NOMO-1 (cell line): ENCODE data around the gene MAST2.

ENCODE experiments used
- DNase-seq, 2 experiments: peaks; one replicate each; lab custom pipeline; 2025; ENCODE audit not compliant: unreplicated experiment in 2 of 2; lab: John Stamatoyannopoulos, UW

MAST2 gene

DNA sequence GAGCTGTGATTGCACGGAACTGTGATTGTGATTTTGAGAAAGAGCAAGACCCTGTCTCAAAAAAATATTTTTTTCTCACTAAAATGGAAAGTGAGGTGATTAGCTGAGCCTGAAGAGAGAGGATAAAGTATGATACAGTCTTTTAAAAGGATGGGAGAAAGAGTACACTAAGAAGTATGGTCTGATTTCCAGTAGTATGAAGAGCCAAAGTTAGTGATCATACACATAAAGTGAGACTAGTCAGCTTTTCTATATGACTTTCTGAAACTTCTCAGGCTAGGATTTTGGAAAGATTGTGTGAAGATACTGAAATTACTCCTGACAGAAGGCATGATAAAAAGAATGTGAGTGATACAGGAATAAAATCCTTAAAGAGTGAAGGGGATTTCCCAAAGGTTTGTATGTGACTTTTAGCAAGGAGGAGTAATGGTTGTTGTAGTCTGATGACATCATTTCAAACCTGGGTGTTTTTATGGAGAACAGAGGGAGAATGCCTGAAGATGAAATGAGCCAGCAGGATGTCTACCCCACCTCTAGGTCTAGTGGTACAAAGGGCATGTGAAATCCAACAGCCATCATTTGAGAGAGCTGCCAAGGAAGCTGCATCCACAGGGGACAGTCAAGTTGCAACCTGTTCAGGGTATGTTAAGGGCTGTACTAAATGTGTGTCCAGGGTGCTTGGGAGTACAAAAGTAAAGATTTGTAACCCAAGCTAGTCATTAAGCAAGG lies 171.3 kb downstream of the MAST2 start:
- DNase-seq, result no peak

DNA sequence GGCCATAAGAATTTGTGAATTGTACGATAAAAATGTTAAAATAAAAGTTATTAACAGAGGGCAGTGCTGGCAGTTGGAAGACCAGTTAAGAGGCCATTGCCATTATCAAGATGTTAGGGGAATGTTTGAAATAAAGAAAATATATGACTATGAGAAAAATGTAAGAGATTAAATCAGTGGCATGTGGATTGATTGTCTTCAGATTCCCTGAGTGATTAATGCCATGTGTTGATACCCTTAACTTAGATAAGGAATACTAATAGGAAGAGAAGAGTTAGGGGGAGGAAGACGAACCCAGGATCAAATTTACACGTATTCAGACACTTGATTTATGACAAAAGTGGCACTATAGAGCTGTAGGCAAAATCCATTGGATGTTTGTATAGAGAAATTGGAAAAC lies 173.2 kb downstream of the MAST2 start:
- DNase-seq, result no peak

DNA sequence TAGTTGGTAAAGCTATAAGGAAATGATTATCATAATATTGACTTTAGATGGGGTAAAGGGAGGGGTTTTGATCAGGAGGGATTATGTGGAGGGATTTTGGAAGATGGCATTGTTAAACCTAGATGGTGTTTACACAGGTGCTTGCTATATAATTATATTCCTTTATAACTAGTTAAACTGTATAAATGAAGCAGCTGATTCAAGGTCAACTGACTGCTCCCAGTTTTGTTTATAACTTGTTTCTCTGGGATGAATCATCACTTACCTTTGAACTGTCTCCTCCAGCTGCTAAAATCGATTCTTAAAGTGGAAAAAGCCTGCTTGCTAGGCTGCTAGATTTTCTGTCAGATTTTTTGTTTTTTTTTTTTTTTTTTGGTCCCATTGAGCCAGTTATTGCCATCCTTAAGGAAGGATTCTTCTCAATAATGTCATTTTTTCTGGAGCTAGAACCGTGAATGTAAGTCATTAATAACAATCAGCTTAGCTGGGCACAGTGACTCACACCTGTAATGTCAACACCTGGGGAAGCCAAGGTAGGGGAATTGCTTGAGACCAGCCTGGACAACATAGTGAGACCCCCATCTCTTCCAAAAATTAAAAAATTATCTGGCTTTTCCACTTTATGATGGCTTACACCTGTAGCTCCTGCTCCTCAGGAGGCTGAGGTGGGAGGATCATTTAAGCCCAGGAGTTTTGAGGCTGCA lies 175.8 kb downstream of the MAST2 start:
- DNase-seq, result no peak

DNA sequence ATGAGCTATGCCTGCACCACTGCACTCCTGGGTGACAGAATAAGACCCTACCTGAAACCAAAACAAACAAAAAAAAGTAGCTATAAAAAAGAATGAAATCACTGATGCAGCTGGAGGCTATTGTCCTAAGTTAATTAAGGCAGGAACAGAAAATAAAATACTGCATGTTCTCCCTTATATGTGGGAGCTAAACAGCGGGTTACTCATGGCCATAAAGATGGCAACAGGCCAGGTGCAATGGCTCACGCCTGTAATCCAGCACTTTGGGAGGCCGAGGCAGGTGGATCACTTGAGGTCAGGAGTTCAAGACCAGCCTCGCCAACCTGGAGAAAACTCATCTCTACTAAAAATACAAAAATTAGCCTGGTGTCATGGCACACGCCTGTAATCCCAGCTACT lies 176.4 kb downstream of the MAST2 start:
- no peak for DNase-seq

DNA sequence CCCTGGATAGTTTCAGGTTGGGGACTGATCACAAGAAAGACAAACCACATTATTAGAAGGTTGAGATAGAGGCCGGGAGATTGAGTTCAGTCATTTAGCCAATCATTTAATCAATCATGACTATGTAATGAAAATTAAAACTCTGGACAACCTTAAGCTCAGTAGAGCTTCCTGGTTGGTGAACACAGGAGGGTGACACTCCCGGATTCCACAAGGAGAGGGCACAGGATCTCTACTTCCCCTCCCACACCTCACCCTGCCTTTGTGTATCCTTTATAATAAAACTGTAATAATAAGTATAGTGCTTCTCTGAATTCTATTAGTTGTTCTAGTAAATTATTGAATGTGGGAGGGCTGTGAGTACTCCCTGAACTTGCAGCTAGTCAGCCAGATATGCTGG lies 178.9 kb downstream of the MAST2 start:
- no peak for DNase-seq

DNA sequence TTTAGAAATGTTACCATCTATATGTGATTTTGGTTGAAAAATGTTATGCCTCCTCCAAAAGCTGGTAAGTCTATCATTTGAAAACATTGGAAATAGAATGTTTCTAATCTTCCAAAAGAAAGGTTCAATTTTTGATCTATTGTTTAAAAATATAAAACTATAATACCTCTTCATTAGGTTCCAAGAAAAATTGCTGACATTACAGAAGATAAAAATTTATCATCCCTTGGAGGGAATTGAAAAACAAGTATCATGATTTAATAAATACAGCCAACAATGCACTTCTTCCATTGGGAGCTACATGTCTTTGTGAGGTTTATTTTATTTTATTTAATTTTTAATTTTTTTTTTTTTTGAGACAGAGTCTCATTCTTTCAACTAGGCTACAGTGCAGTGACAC lies 180.6 kb downstream of the MAST2 start:
- no peak for DNase-seq

DNA sequence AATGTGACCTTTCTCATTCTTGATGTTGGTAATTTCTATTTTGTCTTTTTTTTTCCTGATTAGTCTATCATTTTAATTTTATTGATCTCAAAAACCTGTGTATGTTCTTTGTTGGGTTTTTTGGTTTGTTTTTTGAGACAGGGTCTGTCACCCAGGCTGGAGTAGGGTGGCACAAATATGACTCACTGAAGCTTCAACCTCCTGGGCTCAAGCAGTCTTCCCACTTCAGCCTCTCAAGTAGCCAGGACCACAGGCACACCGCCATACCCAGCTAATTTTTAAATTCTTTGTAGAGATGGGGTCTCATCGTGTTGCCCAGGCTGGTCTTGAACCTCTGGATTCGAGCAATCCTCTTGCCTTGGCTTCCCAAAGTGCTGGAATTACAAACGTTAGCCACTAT lies 183.8 kb downstream of the MAST2 start:
- DNase-seq, result no peak

DNA sequence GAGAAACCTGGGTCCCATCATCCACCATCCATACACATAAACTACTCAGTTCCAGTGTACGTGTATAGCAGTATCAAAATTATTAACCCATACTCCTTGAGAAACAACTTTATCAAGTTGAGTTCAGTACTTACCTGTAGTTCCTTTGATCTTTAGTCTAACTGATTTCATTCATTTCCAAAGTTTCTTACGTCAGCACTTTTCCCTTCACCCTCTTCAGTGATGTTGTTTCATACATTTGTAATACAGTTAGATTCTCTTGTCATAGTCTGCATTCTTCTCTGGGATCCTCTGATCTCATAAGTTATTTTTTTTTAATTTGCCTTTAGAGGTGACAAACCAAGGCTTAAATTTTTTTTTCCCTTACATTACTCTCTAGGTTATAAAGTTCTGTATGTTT lies 185.8 kb downstream of the MAST2 start:
- no peak for DNase-seq

DNA sequence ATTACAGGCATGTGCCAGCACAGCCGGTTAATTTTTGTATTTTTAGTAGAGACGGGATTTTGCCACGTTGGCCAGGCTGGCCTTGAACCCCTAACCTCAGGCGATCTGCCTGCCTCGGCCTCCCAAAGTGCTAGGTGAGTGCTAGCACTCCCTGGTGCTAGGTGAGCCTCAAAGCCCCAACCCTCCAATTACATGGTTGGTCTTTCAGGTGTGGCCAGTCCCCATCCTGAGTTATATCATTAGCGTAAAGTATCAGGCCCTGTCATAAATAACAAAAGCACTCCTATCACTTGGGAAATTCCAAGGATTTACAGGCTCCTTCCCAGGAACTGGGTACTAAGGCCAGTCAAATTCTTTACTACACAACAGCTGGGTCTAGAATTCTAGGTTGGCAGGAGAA lies 191.0 kb downstream of the MAST2 start:
- DNase-seq, result no peak

DNA sequence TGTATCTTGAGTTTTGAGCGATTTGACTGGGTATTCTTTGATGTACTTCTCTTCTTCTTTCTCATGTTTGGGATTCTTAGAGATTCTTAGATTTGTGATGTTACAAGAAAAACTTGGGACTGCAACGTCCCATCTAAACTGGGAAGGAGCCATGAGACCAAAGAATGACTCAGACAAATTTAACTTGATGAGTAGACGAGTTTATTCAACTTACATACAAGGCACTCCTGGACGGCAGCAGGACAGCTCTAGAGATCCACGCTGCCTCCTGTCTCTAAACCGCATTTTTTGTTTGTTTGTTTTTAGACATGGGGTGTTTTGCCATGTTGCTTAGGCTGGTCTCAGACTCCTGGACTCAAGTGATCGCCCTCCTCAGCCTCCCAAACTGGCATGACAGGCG lies 191.9 kb downstream of the MAST2 start:
- DNase-seq, result no peak

DNA sequence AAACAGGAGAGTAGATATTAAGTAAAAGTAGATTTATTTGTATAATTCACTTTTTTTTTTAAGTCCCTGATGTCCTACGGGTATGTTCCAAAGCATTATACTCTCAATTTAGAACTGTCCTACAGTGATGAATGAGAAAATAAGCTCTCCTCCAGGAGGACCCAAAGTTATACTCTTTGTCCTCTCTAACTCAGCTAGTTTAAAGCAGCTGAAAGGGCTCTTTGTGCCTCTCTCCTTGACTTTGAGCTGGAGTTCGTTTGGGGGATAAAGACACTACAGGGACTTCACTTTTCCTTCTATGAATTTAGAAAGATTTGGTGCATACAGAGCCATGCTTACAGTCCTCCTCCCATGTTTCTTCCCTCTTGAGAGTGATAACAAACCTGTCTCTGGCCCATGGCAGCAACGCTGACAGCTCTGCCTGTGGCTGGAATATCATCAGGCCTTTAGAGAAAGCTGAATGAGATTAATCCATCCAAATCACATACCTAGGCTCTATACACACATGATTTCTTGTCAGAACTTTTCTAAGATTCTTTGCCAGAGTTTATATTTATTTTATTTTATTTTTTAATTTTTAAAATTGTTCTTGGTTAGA lies 194.7 kb downstream of the MAST2 start:
- no peak for DNase-seq

DNA sequence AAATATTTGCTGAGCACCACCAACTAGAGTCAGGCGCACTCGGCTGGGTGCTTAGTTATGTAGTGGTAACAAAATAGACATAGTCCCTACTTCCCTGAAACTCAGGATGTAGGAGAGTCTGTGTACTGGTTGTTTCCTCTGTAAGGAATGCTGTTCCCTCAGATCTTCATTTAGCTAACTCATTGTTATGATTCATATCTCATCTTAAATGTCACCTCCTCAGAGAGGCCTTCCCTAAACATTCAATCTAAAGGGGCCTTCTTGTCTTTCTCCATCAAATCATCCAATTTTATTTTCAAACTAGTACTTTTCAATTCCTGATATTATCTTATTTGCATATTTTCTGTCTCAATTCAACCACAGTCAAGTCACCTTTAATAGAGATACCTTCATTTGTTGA lies 196.1 kb downstream of the MAST2 start:
- DNase-seq, result no peak

DNA sequence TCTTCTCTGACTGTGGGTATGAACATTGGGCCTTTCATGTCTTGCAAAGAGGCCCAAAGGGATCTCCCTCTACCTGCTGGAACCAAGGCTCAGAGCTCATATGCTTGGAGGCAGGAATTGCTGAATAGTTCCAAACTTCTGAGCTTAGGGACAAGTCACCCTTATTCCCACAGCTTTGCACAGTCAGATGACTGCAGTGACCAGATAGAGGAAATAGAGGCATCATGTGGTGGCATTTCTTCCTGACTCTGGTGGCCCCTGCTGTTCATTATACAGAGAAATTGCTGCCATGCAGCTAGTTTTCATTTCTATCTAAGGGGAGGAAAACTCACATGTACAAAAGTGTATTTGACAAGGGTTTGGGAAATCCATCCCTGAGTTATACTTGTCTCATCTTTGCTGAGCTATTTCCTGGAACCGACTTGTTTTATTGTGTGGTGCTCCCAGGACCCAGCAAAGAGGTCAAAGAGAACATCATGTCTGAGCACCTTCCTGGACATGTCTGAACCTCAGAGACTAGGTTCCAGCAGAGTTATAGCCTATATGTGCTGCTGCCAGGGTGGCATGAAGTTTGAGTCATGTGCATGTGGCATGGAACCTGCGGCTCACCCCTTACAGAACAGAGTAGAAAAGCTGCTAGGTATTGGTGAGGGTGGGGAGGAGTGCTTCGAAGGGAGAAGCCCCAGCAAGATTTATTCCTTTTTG lies 197.8 kb downstream of the MAST2 start:
- DNase-seq, result no peak

DNA sequence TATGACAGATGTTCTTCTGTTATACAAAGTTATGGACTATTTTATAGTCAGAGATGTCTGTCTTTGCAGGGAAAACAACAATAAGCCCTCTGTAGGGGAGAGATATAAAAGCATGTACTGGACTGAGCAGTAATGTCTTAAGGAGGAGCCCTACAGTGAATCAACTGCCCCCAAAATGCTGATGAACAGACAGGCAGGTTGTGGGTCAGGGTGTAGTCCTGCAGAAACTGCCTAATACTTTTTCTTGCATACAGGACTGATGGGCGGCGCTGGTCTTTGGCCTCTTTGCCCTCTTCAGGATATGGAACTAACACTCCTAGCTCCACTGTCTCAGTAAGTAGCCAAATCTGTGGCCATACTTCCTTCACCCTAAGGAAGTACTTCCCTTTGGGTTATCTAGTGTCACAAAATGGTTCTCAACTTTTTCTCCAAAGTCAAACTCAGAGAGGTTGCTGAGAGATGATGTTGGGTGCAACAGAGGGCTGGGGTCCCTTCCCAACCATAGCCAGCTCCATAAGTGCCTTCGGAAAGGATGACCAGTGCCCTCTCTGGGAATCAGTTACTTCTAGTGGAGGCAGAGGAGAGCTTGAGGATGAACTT lies 199.2 kb downstream of the MAST2 start:
- DNase-seq, result no peak

DNA sequence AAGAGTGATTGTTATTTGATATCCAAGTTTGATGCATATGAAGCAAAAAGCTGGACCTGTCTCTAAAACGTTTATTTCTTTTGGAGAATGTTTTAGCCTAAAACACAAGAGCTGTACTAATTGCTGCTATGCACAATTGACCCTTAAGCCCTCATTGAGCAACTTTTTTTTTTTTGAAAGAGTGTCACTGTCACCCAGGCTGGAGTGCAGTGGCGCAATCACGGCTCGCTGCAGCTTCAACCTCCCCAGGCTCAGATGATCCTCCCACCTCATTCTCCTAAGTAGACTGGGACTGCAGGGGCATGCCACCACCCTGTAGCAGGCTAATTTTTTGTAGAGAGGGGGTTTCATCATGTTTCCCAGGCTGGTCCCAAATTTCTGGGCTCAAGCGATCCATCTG lies 199.9 kb downstream of the MAST2 start:
- DNase-seq, result peak; percentile 73

DNA sequence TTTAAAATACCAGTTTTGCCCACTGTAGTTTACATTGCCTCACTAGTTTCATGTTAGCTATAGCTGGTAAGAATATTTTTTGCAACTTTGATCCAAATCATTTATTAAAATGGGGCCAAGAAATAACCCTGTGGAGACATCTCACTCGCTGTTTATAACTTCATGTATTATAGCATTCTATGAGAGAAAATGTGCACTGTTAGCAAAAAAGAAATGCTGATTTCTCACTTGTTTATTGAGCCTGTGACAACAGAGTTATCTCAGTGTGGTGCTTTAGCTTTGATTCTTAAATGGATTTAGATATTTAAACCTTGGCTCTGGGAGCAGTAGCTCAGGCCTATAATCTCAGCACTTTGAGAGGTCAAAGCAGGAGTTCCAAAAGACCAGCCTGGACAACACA lies 201.1 kb downstream of the MAST2 start:
- DNase-seq, result no peak

DNA sequence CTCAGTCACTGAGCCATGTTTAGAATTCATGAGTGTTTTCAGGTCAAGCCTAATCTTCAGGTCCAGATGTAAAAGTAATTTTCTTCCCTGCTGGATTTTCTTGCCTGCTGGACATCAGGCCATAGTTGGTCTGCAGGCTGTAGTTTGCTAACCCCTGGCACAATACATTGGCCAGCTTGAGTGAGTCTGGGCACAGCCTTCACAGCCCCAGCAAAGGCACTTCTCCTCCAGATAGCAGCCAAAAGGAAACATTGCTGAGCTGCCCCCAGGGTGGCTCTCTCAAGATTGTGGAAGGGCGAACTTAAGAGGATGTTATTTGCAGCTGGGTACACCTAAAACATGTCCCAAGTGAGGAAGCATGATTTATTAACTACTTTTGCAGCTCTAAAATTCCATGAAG lies 202.2 kb downstream of the MAST2 start:
- DNase-seq, result no peak

DNA sequence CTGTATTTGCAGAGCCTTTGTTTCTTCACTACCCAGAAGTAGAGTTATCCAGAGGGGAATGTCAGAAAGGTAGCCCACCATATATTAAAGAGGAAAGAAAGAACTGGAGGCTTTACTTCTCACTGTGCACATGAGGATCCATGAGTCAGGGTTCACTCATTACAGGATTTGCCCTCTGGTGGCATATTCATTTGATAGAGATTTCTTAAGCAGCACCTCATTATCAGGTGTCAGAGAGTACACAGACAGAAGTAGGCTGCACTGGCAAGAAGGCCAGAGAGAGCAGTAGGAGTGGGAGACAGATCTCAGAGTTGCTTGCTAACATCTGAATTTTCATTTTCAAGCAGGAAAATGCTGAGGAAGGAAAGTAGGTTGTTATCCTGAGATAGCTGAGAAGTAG lies 205.2 kb downstream of the MAST2 start:
- no peak for DNase-seq

DNA sequence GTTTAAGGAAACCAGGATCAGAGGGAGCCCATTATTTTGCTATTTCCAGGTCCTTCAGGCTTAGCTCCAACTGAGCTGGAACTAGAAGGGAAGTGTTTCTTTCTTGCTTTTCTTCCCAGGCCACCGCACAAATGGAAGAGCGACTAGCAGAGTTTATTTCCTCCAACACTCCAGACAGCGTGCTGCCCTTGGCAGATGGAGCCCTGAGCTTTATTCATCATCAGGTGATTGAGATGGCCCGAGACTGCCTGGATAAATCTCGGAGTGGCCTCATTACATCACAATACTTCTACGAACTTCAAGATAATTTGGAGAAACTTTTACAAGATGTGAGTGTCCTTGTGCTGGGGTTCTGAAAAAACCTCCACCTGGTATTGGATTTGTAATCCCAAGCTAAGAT lies 207.2 kb downstream of the MAST2 start:
- DNase-seq, result no peak

DNA sequence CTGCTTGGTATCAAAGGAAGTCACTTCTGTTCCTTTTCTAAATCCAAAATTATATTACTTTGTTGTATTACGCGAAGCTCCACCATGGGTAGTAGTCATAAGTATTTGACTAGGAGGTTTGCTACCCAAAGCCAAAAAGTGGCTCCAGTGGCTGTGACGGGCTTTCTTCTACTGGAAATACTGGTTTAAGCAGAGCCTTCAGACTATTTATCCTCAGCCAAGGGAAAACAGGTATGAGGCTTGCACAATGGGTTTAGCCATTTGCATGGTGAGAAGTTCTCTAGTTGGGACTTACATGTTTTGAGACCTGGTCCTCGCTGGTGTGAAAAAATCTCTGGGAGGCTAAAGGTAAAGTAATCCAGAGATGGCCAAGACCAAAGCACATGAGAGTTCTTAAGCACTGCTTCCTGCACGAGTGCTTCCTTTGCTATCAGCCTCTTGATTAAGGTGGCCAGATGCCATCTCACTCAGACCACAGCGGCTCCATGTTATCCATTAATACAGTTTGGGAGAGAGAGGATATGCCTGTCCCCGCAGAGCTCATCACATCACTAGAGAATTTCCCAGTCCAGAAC lies 207.8 kb downstream of the MAST2 start:
- no peak for DNase-seq

DNA sequence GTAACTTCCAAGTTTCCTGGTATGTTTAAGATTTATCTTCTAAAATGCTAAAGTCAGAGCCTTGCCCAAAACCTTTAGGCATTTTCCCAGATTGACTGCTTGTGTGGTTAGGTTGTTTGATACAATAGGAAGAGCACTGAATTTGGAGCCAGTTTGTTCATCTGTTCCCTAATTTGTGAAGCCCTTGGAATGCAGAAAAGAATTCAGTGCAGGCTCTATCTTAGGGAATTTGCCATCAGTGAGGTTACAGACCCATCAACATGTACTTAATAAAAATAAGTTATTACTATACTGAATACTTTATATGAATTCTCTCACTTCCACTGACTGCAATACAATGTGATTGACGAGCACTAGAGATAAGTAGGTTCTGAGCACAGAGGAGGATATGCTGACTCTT lies 208.8 kb downstream of the MAST2 start:
- DNase-seq, result no peak
